Measurements from ENCODE around the gene FHL1. TPM values are rescaled to one million over a fixed set of nuclear protein-coding genes. Genes with fewer than 3 reads are reported as not detected.
A peak's percentile ranks its signal among the peaks of the same experiment; 100 is the strongest.
"Not testable (repeated sequence)": the region's sequence is repeated elsewhere in the genome, so short reads cannot be mapped to it uniquely, and the experiment has no call there.

The FHL1 gene
- 1,000 to 10,000 TPM in 3 of 4 donors, 100 to 1,000 TPM in 1; 361 to 3,943 (median 1,771) TPM for total RNA-seq

DNA sequence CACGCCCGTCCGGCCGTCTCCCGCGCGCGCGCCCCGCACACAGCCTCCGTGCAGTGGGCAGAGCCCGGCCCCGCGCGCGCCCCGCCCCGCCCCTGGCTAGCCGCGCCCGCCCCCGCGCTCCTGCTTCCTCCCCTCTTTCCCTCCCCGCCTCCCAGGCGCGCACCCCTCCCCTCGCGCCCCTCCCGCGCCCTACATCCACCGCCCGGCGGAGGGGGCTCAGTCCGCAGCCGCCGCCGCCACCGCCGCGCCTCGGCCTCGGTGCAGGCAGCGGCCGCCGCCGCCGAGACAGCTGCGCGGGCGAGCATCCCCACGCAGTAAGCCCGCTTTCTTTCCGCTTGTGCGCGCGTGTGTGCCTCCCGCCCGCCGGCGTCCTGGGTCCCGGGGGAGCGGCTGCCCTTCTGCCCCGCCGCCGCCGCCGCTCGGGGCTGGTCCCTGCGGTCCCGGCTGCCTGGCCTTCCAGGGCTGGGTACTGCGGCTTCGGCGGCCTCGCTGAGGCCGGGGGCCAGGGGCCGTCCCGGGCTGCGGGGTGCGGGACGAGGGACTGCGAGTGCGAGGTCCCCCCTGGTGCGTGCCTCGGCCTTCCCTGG, at the start of gene FHL1:
FHL1 (plus strand) TSS at position 219 of the 587 bp plus-strand sequence.
- DNase-seq (ENCODE audit: low spot score) (no peak), ATAC-seq (ENCODE audit: low FRiP score) (peak; percentile 70)
- TF ChIP-seq, protein P1, sequence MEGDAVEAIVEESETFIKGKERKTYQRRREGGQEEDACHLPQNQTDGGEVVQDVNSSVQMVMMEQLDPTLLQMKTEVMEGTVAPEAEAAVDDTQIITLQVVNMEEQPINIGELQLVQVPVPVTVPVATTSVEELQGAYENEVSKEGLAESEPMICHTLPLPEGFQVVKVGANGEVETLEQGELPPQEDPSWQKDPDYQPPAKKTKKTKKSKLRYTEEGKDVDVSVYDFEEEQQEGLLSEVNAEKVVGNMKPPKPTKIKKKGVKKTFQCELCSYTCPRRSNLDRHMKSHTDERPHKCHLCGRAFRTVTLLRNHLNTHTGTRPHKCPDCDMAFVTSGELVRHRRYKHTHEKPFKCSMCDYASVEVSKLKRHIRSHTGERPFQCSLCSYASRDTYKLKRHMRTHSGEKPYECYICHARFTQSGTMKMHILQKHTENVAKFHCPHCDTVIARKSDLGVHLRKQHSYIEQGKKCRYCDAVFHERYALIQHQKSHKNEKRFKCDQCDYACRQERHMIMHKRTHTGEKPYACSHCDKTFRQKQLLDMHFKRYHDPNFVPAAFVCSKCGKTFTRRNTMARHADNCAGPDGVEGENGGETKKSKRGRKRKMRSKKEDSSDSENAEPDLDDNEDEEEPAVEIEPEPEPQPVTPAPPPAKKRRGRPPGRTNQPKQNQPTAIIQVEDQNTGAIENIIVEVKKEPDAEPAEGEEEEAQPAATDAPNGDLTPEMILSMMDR (IDR thresholded peaks at IDR 0.05): no peak

- ATAC-seq (ENCODE audit: low FRiP score) (no peak), DNase-seq (ENCODE audit: low spot score) (no peak)
- TF ChIP-seq, protein P1 (IDR thresholded peaks at IDR 0.05): no peak
Measured at GRCh38 chrX:136097871-136098805, 49.2 kb upstream of the FHL1 start.

DNA sequence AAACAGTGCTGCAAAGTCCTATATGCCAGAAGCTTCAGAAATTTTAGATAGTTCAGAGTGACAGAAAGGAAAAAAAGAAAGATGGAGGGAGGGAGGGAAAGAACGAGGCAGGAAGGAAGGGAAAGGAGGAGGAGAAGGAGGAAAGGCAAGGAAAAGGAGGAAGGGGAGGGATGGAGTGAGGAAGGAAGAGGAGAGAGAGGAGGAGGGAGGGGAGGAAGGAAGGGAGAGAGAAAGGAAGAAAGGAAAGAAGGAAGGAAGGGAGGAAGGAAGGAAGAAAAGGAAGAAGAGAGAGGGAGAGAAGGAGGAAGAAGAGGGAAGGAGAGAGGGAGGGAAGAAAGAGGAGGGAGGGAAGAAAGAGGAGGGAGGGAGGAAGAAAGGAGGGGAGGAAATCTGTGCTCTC, 42.4 kb upstream of the FHL1 start:
- ATAC-seq (ENCODE audit: low FRiP score) (no peak), DNase-seq (ENCODE audit: low spot score) (no peak)
- TF ChIP-seq, protein P1 (IDR thresholded peaks at IDR 0.05): no peak

DNA sequence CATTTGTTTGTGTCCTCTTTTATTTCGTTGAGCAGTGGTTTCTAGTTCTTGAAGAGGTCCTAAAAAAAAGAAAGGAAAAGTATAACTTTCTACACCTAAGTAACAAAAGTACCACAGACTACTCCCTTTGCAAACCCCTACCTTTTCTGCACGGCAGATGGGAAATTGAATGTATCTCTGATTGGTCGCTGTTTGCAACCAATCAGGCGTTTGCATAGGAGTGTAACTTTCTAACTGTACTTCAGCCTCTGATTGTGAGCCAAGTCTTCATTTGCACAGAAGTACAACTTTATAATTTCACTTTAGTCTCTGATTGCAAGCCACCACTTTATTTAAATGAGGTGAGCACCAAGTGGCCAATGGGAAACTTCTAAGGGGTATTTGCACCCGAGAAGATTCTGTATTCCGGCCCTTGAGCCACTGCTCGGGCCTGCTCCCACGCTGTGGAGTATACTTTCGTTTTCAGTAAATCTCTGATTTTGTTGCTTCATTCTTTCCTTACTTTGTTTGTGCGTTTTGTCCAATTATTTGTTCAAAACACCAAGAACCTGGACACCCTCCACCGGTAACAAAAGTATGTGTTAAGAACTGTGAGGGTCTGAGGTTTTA, 40.3 kb upstream of the FHL1 start:
- TF ChIP-seq, protein P1 (IDR thresholded peaks at IDR 0.05): no peak
- ATAC-seq (ENCODE audit: low FRiP score) (no peak), DNase-seq (ENCODE audit: low spot score) (no peak)

DNA sequence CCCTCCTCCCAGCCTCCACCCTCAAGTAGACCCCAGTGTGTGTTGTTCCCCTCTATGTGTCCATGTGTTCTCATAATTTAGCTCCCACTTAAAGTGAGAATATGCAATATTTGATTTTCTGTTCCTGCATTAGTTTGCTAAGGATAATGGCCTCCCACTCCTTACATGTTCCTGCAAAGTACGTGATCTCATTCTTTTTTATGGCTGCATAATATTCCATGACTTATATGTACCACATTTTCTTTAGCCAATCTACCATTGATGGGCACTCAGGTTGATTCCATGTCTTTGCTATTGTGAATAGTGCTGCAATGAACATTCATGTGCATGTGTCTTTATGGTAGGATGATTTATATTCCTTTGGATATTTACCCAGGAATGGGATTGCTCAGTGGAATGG, 38.4 kb upstream of the FHL1 start:
- not testable (repeated sequence) for ATAC-seq (ENCODE audit: low FRiP score); DNase-seq (ENCODE audit: low spot score)

DNA sequence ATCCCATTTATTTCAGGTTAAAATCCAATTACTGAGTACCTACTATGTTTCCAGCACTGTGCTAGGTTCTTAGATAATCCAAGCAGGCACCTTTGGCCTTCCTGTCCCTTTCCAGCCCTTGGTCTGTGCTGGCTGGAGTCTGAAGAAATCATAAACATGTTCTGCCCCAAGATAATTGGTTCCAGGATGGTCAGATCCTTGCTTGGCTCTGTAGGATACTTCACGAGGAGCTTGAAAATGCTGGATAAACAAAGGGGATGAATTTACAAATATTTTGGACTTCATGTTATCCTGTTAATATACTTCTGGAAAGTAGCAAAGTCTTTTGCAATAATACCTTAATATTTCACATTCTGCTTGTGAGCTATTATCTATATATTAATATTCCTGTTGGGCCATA, 35.0 kb upstream of the FHL1 start:
- ATAC-seq (ENCODE audit: low FRiP score) (no peak), DNase-seq (ENCODE audit: low spot score) (no peak)
- TF ChIP-seq, protein P1 (IDR thresholded peaks at IDR 0.05): no peak

DNA sequence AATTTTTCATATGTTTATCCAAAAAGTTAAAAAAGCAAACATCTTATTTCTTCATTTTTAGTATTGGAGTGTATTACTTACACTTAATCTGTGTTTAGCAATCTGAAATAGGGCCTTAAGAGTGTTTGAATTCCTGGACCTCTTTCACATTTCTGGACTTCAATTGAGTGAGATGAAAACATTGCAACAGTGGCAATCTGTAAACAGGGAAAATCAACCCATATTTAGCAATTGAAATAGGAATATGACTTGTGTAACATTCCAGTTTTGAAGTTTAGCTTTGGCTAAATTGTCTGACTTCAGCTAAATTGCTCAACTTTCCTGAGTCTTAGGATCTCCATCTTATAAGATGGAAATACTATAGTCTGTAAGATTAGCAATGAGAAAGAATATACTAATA, 34.6 kb upstream of the FHL1 start:
- DNase-seq (ENCODE audit: low spot score): no peak
- TF ChIP-seq, protein P1 (IDR thresholded peaks at IDR 0.05): no peak
- no peak for ATAC-seq (ENCODE audit: low FRiP score)
